B cell (primary cell): ENCODE data around the gene NTMT1. TPM values are rescaled to one million over a fixed set of nuclear protein-coding genes. Genes with fewer than 3 reads are reported as not detected.

ENCODE experiments used
- ATAC-seq: fragments of 200-7000 bp; cut with Tn5 transposase; one replicate; pipeline ENCODE4 v1.10.0; 2021; ENCODE audit warnings: low read depth, mild to moderate bottlenecking, moderate number of reproducible peaks, moderate library complexity
- CTCF ChIA-PET: fragments of 350-600 bp; sonication (Branson Sonifier 250); formaldehyde crosslinking; loops from one replicate; lab custom pipeline; 2021; ENCODE audit warnings: antibody characterized with exemption, inconsistent platforms; lab: Charles Lee
- POLR2A ChIA-PET: fragments of 350-600 bp; sonication (Branson Sonifier 250); formaldehyde crosslinking; loops from one replicate; lab custom pipeline; 2021; ENCODE audit warnings: antibody characterized with exemption; lab: Charles Lee
- DNase-seq: peaks from one replicate; pipeline ENCODE4 v3.0.0; 2013
- H2AFZ ChIP-seq: 2 replicates; pipeline ENCODE4 v1.6.1; 2012; ENCODE audit warnings: mild to moderate bottlenecking, low read depth, low read length; ENCODE audit not compliant: insufficient read depth, poor library complexity, severe bottlenecking
- H3K27ac ChIP-seq, 2 donors: 1 replicate in 1 of 2; 2 replicates in 1 of 2; pipeline ENCODE4 v1.5.1; 2012 to 2013; ENCODE audit warnings: low read length in 2 of 2, mild to moderate bottlenecking in 2 of 2, moderate library complexity in 1 of 2
- H3K27me3 ChIP-seq, 4 experiments: fragments of 200-600 bp in 1 of 4; sonication (generic) in 1 of 4; replicated peaks in 1 of 4; 1 replicate in 2 of 4; 2 replicates in 2 of 4; pipeline versions ENCODE4 v1.6.1 to v1.7.0; 2013 to 2016; ENCODE audit warnings: low read length in 3 of 4, mild to moderate bottlenecking in 2 of 4, mixed read lengths in 1 of 4, moderate library complexity in 1 of 4; ENCODE audit not compliant: insufficient read depth in 4 of 4, control insufficient read depth in 3 of 4; ENCODE audit errors: control extremely low read depth in 1 of 4
- H3K36me3 ChIP-seq, 2 experiments: replicated peaks in 1 of 2; 1 replicate in 1 of 2; 2 replicates in 1 of 2; pipeline versions ENCODE4 v1.6.1 to v1.7.1; 2013; ENCODE audit warnings: low read length in 1 of 2; ENCODE audit not compliant: insufficient read depth in 2 of 2, control insufficient read depth in 1 of 2; ENCODE audit errors: control extremely low read depth in 1 of 2, extremely low read depth in 1 of 2
- H3K4me1 ChIP-seq, 2 donors: fragments of 200-600 bp in 1 of 2; sonication (generic) in 1 of 2; 1 replicate in 1 of 2; 2 replicates in 1 of 2; pipeline versions ENCODE4 v1.5.1 to v1.6.1; 2013 to 2017; ENCODE audit warnings: low read length in 2 of 2; ENCODE audit not compliant: control insufficient read depth in 2 of 2, insufficient read depth in 2 of 2
- H3K4me2 ChIP-seq: replicated peaks from 2 replicates; pipeline ENCODE3; 2012; ENCODE audit warnings: mild to moderate bottlenecking, low read depth, low read length; ENCODE audit not compliant: poor library complexity, severe bottlenecking
- H3K4me3 ChIP-seq, 5 experiments: fragments of 200-600 bp in 1 of 5; sonication (generic) in 1 of 5; 1 replicate in 3 of 5; 2 replicates in 2 of 5; pipeline versions ENCODE4 v1.5.1 to v1.7.0; 2011 to 2016; ENCODE audit warnings: low read length in 4 of 5, mild to moderate bottlenecking in 4 of 5, low read depth in 2 of 5, control low read depth in 1 of 5, moderate library complexity in 1 of 5; ENCODE audit not compliant: insufficient read depth in 1 of 5; ENCODE audit errors: control extremely low read depth in 1 of 5, extremely low read depth in 1 of 5
- H3K79me2 ChIP-seq: fragments of 200-600 bp; sonication (generic); one replicate; pipeline ENCODE4 v1.6.0; 2016; ENCODE audit warnings: low read length; ENCODE audit not compliant: control insufficient read depth, insufficient read depth
- H3K9ac ChIP-seq: fragments of 200-600 bp; sonication (generic); 2 replicates; pipeline ENCODE4 v1.6.1; 2017; ENCODE audit warnings: mild to moderate bottlenecking, low read length, moderate library complexity
- H3K9me3 ChIP-seq, 3 donors: one replicate each; pipeline versions ENCODE4 v1.6.1 to v1.7.1; 2013; ENCODE audit warnings: low read length in 2 of 3; ENCODE audit not compliant: control insufficient read depth in 2 of 3, insufficient read depth in 1 of 3; ENCODE audit errors: control extremely low read depth in 1 of 3
- H4K20me1 ChIP-seq: 2 replicates; pipeline ENCODE4 v1.6.0; 2012; ENCODE audit warnings: mild to moderate bottlenecking, low read length; ENCODE audit not compliant: insufficient read depth, control insufficient read depth, poor library complexity, severe bottlenecking
- H3K27ac Mint-ChIP-seq: one replicate; pipeline ENCODE4 v1.8.0; 2021; ENCODE audit warnings: mixed read lengths
- H3K27me3 Mint-ChIP-seq: one replicate; pipeline ENCODE4 v1.8.0; 2021; ENCODE audit warnings: mixed read lengths
- H3K4me1 Mint-ChIP-seq: one replicate; pipeline ENCODE4 v1.8.0; 2021; ENCODE audit warnings: mixed read lengths
- H3K4me3 Mint-ChIP-seq: one replicate; pipeline ENCODE4 v1.8.0; 2021; ENCODE audit warnings: mixed read lengths
- H3K9me3 Mint-ChIP-seq: one replicate; pipeline ENCODE4 v1.8.0; 2022; ENCODE audit warnings: mixed read lengths; ENCODE audit not compliant: insufficient read depth
- EZH2 ChIP-seq: IDR thresholded peaks from 2 replicates; pipeline ENCODE4 v1.6.1; 2012; ENCODE audit warnings: borderline replicate concordance, low read depth, mild to moderate bottlenecking, moderate library complexity, low read length; ENCODE audit not compliant: insufficient read depth, poor library complexity, severe bottlenecking
- WGBS: methylation state at CpG from one replicate; pipeline ENCODE4 v1.1.5; 2013; ENCODE audit warnings: missing lambda C conversion rate; ENCODE audit not compliant: insufficient coverage; 5-methylcytosine and 5-hydroxymethylcytosine counted together
- intact Hi-C: fragments of 100-400 bp; cut with micrococcal nuclease; formaldehyde crosslinking; loops from one replicate; pipeline ENCODE4 v1.10.0; 2022
- polyA plus RNA-seq: library from polyadenylated mRNA; depleted of rRNA; stranded (reverse); fragments of >200 nt; gene quantifications from 2 replicates; pipeline ENCODE4 v1.2.3, GENCODE V29; 2012
- total RNA-seq, 2 donors: library from RNA; stranded (reverse); fragments of 120-200 nt in 1 of 2; gene quantifications; 1 replicate in 1 of 2; 2 replicates in 1 of 2; pipeline versions ENCODE4 v1.2.3 to v1.2.4, GENCODE V29; 2013 to 2022
- TF ChIP-seq, protein P1 (sequence below): fragments of 200-600 bp; IDR thresholded peaks from one replicate; pipeline ENCODE4 v1.8.0; 2022; ENCODE audit warnings: antibody characterized with exemption, mild to moderate bottlenecking

NTMT1 gene
- total and polyA plus RNA-seq, 2 donors (not counting 1 experiment from before 2014, with no cell fraction given) = 21.8 to 35.3 TPM

DNA sequence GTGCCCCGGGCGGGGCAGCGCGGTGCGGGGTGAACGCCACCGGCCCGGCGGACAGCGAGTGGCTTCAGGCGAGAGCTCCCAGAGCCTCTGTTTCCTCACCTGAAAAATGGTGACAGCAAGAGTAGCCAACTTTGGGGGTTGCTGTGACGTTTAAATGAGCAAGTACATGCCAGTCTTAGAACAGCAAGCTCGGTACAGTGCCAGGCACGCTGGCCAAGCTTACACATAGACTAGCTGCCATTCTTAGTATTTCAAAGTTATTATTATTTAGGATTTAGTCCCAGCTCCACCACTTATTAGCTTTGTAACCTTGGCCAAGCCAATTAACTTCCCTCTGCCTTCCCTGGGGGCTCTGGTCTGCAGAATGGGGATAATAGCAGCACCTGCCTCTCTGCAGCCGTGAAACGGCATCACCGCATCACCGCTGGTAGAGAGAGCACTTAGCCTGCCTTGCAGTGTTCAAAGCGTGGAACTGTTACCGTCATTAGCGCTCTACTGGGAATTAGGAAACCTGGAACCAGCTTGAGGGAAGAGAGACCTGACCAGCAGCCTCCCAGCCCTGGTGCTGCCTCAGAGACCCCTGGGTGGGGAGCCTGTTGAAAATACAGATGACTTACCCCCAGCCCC is 5.2 kb upstream of the NTMT1 start, which contains the start of gene C9orf50:
Gene C9orf50 (minus strand): TSS at position 433 of the 627 bp plus-strand sequence. CDS start 527 bp downstream, outside the sequence.
- Mint-ChIP-seq H3K4me3 (peak within 1 kb of the TSS; percentile 57), H3K9me3 (no peaks in the 10 kb centered on the region), H3K27ac (no peak within 1 kb of the TSS), H3K4me1 (peaks cover 29% of the 10 kb centered on the region), H3K27me3 (peaks cover 30% of the 10 kb centered on the region)
- Histone ChIP-seq H3K27me3 (peaks cover 0 to 30% (median 17%) of the 10 kb centered on the region in 4 experiments), H3K9ac (peak within 1 kb of the TSS; percentile 37), H3K36me3 (no peaks in the 10 kb centered on the region), H3K4me2 (peak within 1 kb of the TSS; percentile 77), H3K79me2 (peaks cover 5% of the 10 kb centered on the region), H2AFZ (peak within 1 kb of the TSS; percentile 54), H3K9me3 (peaks cover 0 to 11% (median 0%) of the 10 kb centered on the region in 3 donors), H3K27ac (no peak within 1 kb of the TSS), H3K4me1 (peaks cover 29 to 33% of the 10 kb centered on the region in 2 donors), H3K4me3 (peak within 1 kb of the TSS in 3 of 5 experiments; percentile 23 to 50 (median 29)), H4K20me1 (no peaks in the 10 kb centered on the region)
- ChIA-PET POLR2A (interaction anchor here (0.6 kb wide), 1 partner anchor 1181 kb away, joined by 5 read pairs; no protein-coding TSS in a partner anchor), CTCF (interaction anchor here (0.7 to 12.5 kb wide), 6 partner anchors 9 to 486 kb away, joined by 3 to 269 read pairs (median 6); no protein-coding TSS in a partner anchor)
- DNase-seq (peak; percentile 39), ATAC-seq (no peak)
- 38% methylated on average over 19 of the region's 21 CpGs for WGBS
- TF ChIP-seq, protein P1, sequence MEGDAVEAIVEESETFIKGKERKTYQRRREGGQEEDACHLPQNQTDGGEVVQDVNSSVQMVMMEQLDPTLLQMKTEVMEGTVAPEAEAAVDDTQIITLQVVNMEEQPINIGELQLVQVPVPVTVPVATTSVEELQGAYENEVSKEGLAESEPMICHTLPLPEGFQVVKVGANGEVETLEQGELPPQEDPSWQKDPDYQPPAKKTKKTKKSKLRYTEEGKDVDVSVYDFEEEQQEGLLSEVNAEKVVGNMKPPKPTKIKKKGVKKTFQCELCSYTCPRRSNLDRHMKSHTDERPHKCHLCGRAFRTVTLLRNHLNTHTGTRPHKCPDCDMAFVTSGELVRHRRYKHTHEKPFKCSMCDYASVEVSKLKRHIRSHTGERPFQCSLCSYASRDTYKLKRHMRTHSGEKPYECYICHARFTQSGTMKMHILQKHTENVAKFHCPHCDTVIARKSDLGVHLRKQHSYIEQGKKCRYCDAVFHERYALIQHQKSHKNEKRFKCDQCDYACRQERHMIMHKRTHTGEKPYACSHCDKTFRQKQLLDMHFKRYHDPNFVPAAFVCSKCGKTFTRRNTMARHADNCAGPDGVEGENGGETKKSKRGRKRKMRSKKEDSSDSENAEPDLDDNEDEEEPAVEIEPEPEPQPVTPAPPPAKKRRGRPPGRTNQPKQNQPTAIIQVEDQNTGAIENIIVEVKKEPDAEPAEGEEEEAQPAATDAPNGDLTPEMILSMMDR = no peak
- no peak for TF ChIP-seq EZH2
- intact Hi-C loops = loop anchor here (10.0 kb wide), 1 partner anchor 676 kb away; the partner anchor contains the start of genes DOLK and NUP188
